OCI-LY7 (cell line): ENCODE results near the gene TARS3. TPM values are rescaled to one million over a fixed set of nuclear protein-coding genes. Genes with fewer than 3 reads are reported as not detected.

Experiments
- BruUV-seq: library from RNA; stranded (reverse); fragments of 400-500 nt; replicated peaks from 2 replicates; lab custom pipeline; 2021; lab: Mats Ljungman, UMichigan
- CTCF ChIA-PET: fragments of 300-600 bp; sonication (Branson Sonifier 250); formaldehyde crosslinking; loops from one replicate; lab custom pipeline; 2022; ENCODE audit warnings: antibody characterized with exemption; ENCODE audit not compliant: unreplicated experiment; lab: Charles Lee
- POLR2A ChIA-PET: fragments of 300-600 bp; sonication (Branson Sonifier 250); formaldehyde crosslinking; loops from one replicate; lab custom pipeline; 2022; ENCODE audit warnings: antibody characterized with exemption; lab: Charles Lee
- DNase-seq: peaks from one replicate; pipeline ENCODE4 v3.0.0-alpha.2; 2015; ENCODE audit warnings: low spot score
- H2AFZ ChIP-seq: fragments of 200-600 bp; sonication (generic), shearing (Covaris generic); 2 replicates; pipeline ENCODE4 v1.6.1; 2014; ENCODE audit warnings: mild to moderate bottlenecking, antibody characterized with exemption, low read length, moderate library complexity
- H3K27ac ChIP-seq: fragments of 200-600 bp; sonication (generic); 2 replicates; pipeline ENCODE4 v1.5.1; 2014; ENCODE audit warnings: mixed run types, low read depth, mild to moderate bottlenecking, moderate library complexity, low read length, inconsistent platforms; ENCODE audit not compliant: poor library complexity, severe bottlenecking
- H3K36me3 ChIP-seq: fragments of 200-600 bp; sonication (generic); 2 replicates; pipeline ENCODE4 v1.6.1; 2014; ENCODE audit warnings: mild to moderate bottlenecking, antibody characterized with exemption, low read length, moderate library complexity, mixed read lengths; ENCODE audit not compliant: insufficient read depth
- H3K4me1 ChIP-seq: fragments of 200-600 bp; sonication (generic); 2 replicates; pipeline ENCODE4 v1.5.1; 2014; ENCODE audit warnings: mild to moderate bottlenecking, low read length; ENCODE audit not compliant: insufficient read depth, poor library complexity, severe bottlenecking
- H3K4me2 ChIP-seq: fragments of 200-600 bp; sonication (generic); 2 replicates; pipeline ENCODE4 v1.6.1; 2014; ENCODE audit warnings: mild to moderate bottlenecking, low read length
- H3K4me3 ChIP-seq: fragments of 200-600 bp; sonication (generic); 2 replicates; pipeline ENCODE4 v1.5.1; 2014; ENCODE audit warnings: mild to moderate bottlenecking, low read depth, low read length; ENCODE audit not compliant: poor library complexity, severe bottlenecking
- H3K79me2 ChIP-seq: fragments of 200-600 bp; sonication (generic); 2 replicates; pipeline ENCODE4 v1.6.1; 2016; ENCODE audit warnings: low read depth, mild to moderate bottlenecking, low read length, moderate library complexity, mixed read lengths; ENCODE audit not compliant: insufficient read depth
- H3K9me2 ChIP-seq: fragments of 200-600 bp; sonication (generic); 2 replicates; pipeline ENCODE4 v1.6.1; 2016; ENCODE audit warnings: mild to moderate bottlenecking, low read length, mixed read lengths; ENCODE audit not compliant: insufficient read depth
- H3K9me3 ChIP-seq: fragments of 200-600 bp; sonication (generic); 2 replicates; pipeline ENCODE4 v1.6.1; 2014; ENCODE audit warnings: mild to moderate bottlenecking, mixed run types, low read length, mixed read lengths
- H4K20me1 ChIP-seq: fragments of 200-600 bp; sonication (generic); 2 replicates; pipeline ENCODE4 v1.6.1; 2014; ENCODE audit warnings: mild to moderate bottlenecking, antibody characterized with exemption, low read length, moderate library complexity, mixed read lengths; ENCODE audit not compliant: insufficient read depth
- CTCF ChIP-seq: fragments of 200-600 bp; sonication (generic); conservative IDR thresholded peaks from 2 replicates; pipeline ENCODE4 v1.5.1; 2014; ENCODE audit warnings: mild to moderate bottlenecking, antibody characterized with exemption, low read length, moderate library complexity, mixed read lengths
- EZH2phosphoT487 ChIP-seq: fragments of 200-600 bp; sonication (generic); IDR thresholded peaks from 2 replicates; pipeline ENCODE4 v1.6.1; 2018; ENCODE audit warnings: low read depth, borderline replicate concordance, mild to moderate bottlenecking, mixed run types, antibody characterized with exemption, low read length, moderate library complexity, mixed read lengths
- intact Hi-C: fragments of 100-400 bp; cut with micrococcal nuclease; formaldehyde crosslinking; loops from one replicate; pipeline ENCODE4 v1.10.0; 2022; ENCODE audit not compliant: unreplicated experiment
- total RNA-seq, 2 experiments: library from RNA; depleted of rRNA in 1 of 2; stranded (reverse); fragments of >200 nt in 1 of 2; shearing (Covaris generic) in 1 of 2; gene quantifications; 2 replicates each; pipeline ENCODE4 v1.2.3, GENCODE V29; 2014 to 2022

Gene TARS3
- total RNA-seq, 2 experiments from 2014 or later: 7.1 to 11.0 TPM

GRCh38 chr15:101672298-101672697, 52.0 kb downstream of the TARS3 start:
- POLR2A ChIA-PET: no interaction called here
- H3K36me3 ChIP-seq: no peaks in the 10 kb centered on the region
- CTCF ChIA-PET: no interaction called here

GRCh38 chr15:101669744-101670143, 54.5 kb downstream of the TARS3 start:
- no peaks in the 10 kb centered on the region for H3K4me1 ChIP-seq
- H3K36me3 ChIP-seq: no peaks in the 10 kb centered on the region
- H3K9me3 ChIP-seq: no peaks in the 10 kb centered on the region
- H4K20me1 ChIP-seq: no peaks in the 10 kb centered on the region
- ChIA-PET CTCF (no interaction called here), POLR2A (no interaction called here)
- no peak overlapping the region for H3K27ac ChIP-seq
- TF ChIP-seq EZH2phosphoT487: no peak
- no peak for TF ChIP-seq CTCF
- no peak for DNase-seq
- no TSS peak for BruUV-seq
- no peaks in the 10 kb centered on the region for H3K9me2 ChIP-seq
- H2AFZ ChIP-seq: no peak overlapping the region
- H3K4me2 ChIP-seq: no peak overlapping the region
- no peaks in the 10 kb centered on the region for H3K79me2 ChIP-seq
- intact Hi-C loops: no loop called here
- no peak overlapping the region for H3K4me3 ChIP-seq

More at GRCh38 chr15:101672298-101672697, 52.0 kb downstream of the TARS3 start:
- Histone ChIP-seq H2AFZ (no peak overlapping the region), H3K9me2 (no peaks in the 10 kb centered on the region), H3K4me2 (no peak overlapping the region), H3K79me2 (no peaks in the 10 kb centered on the region), H3K4me1 (no peaks in the 10 kb centered on the region), H3K9me3 (no peaks in the 10 kb centered on the region), H3K27ac (no peak overlapping the region), H4K20me1 (no peaks in the 10 kb centered on the region), H3K4me3 (no peak overlapping the region)
- no peak for DNase-seq
- BruUV-seq: no TSS peak
- intact Hi-C loops: no loop called here
- TF ChIP-seq CTCF: peak; percentile 24; the same call in 1 of the 2 replicates
- TF ChIP-seq EZH2phosphoT487: no peak

GRCh38 chr15:101667881-101668280, 56.4 kb downstream of the TARS3 start:
- H3K9me2 ChIP-seq: no peaks in the 10 kb centered on the region
- H3K4me2 ChIP-seq: no peak overlapping the region
- no peak overlapping the region for H3K4me3 ChIP-seq
- intact Hi-C loops: no loop called here
- no peaks in the 10 kb centered on the region for H3K9me3 ChIP-seq
- H3K27ac ChIP-seq: no peak overlapping the region
- no peak overlapping the region for H2AFZ ChIP-seq
- BruUV-seq: no TSS peak
- no peaks in the 10 kb centered on the region for H3K79me2 ChIP-seq
- no peaks in the 10 kb centered on the region for H3K36me3 ChIP-seq
- H4K20me1 ChIP-seq: no peaks in the 10 kb centered on the region
- CTCF ChIA-PET: no interaction called here
- no peaks in the 10 kb centered on the region for H3K4me1 ChIP-seq
- DNase-seq: no peak
- POLR2A ChIA-PET: no interaction called here
- no peak for TF ChIP-seq EZH2phosphoT487
- TF ChIP-seq CTCF: no peak
